ENCODE data around the gene TNPO3. TPM values are rescaled to one million over a fixed set of nuclear protein-coding genes. Genes with fewer than 3 reads are reported as not detected.
"Not testable (repeated sequence)": the region's sequence is repeated elsewhere in the genome, so short reads cannot be mapped to it uniquely, and the experiment has no call there.

Gene TNPO3
- total RNA-seq, 1 experiment from 2014 or later: 57.0 TPM

DNA sequence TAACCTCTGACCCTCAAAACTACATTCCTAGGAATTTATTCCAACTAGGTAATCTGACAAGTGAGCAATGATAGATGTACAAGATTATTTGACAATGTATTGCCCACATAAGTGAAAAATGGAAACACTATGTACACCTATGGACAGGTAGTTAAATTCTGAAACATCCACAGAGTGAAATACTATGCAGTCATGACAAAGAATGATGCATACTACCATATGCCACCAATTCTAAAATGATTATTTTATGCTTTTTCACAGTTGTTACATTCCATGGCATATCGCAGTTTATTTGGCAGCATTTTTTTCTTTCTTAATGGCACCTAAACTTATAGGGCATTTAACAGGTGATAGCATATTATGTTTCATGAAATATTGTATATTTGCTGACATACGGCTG, 20.1 kb upstream of the TNPO3 start:
- no peaks in the 10 kb centered on the region for H3K9me3 ChIP-seq (ENCODE audit: low read length)
- no peak overlapping the region for H3K4me3 ChIP-seq (ENCODE audit: low read length)
- H4K20me1 ChIP-seq (ENCODE audit: insufficient read depth, low read depth, low read length): no peaks in the 10 kb centered on the region
- no peak overlapping the region for H2AFZ ChIP-seq (ENCODE audit: low read length)
- no peaks in the 10 kb centered on the region for H3K4me1 ChIP-seq (ENCODE audit: low read length)
- H3K9me2 ChIP-seq (replicated peaks; ENCODE audit: insufficient read depth, low read length): no peaks in the 10 kb centered on the region
- H3K4me2 ChIP-seq (ENCODE audit: low read depth, low read length, poor library complexity, severe bottlenecking): no peak overlapping the region
- H3K79me2 ChIP-seq (ENCODE audit: low read length): no peaks in the 10 kb centered on the region
- H3K27ac ChIP-seq (ENCODE audit: low read length): no peak overlapping the region
- H3K9ac ChIP-seq (ENCODE audit: low read length): no peak overlapping the region
- H3K36me3 ChIP-seq (ENCODE audit: insufficient read depth, low read length): no peaks in the 10 kb centered on the region
- no peak for DNase-seq
- no peaks in the 10 kb centered on the region for H3K27me3 ChIP-seq (ENCODE audit: low read length)

DNA sequence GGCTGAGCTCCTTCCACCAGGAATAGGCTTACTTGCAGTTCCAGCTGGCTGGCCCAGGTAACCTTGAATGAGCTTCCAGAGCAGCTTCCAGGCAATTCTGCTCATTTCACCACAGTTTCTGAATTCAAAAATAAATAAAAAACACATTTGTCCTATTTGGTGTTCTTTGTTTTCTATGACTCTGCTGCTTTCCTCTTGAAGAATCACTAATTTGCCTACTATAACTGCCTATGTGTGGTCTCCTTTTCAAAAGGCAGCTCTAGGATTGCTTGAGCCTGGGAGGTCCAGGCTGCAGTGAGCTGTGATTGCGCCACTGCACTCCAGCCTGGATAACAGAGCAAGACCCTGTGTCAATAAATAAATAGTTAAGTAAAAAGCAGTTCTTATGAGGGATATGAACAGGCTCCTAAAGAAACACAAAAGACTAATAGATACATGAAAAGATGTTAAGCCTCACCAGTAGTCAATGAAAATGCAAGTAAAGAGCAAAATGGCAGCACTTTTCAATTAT, 19.5 kb upstream of the TNPO3 start:
- H3K9me2 ChIP-seq (replicated peaks; ENCODE audit: insufficient read depth, low read length): no peaks in the 10 kb centered on the region
- no peaks in the 10 kb centered on the region for H3K9me3 ChIP-seq (ENCODE audit: low read length)
- no peaks in the 10 kb centered on the region for H3K79me2 ChIP-seq (ENCODE audit: low read length)
- H3K4me3 ChIP-seq (ENCODE audit: low read length): no peak overlapping the region
- no peak for DNase-seq
- no peak overlapping the region for H3K9ac ChIP-seq (ENCODE audit: low read length)
- no peaks in the 10 kb centered on the region for H4K20me1 ChIP-seq (ENCODE audit: insufficient read depth, low read depth, low read length)
- H3K27ac ChIP-seq (ENCODE audit: low read length): no peak overlapping the region
- H3K4me2 ChIP-seq (ENCODE audit: low read depth, low read length, poor library complexity, severe bottlenecking): no peak overlapping the region
- no peaks in the 10 kb centered on the region for H3K4me1 ChIP-seq (ENCODE audit: low read length)
- no peaks in the 10 kb centered on the region for H3K36me3 ChIP-seq (ENCODE audit: insufficient read depth, low read length)
- no peak overlapping the region for H2AFZ ChIP-seq (ENCODE audit: low read length)
- H3K27me3 ChIP-seq (ENCODE audit: low read length): no peaks in the 10 kb centered on the region

DNA sequence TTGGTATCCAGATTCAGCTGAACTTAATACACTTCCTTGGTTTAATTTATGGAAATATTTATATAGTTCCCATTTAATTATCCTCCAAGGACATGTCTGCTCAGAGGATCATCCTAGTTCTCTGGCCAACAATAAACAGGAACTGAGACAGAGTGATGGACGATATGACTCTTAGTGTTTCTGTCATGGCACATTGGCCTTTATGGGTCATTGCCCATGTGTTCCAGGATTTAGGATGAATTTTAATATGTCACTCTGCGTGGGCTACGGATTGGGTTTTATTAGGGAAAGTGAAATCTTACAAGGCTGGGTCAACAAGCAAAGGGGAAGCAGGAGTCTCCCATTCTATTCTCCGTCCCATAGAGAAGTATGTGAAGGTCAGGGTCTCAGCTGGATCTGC, 18.8 kb upstream of the TNPO3 start:
- H3K9me2 ChIP-seq (replicated peaks; ENCODE audit: insufficient read depth, low read length): no peaks in the 10 kb centered on the region
- H3K36me3 ChIP-seq (ENCODE audit: insufficient read depth, low read length): no peaks in the 10 kb centered on the region
- H3K79me2 ChIP-seq (ENCODE audit: low read length): no peaks in the 10 kb centered on the region
- H3K4me3 ChIP-seq (ENCODE audit: low read length): no peak overlapping the region
- H3K9me3 ChIP-seq (ENCODE audit: low read length): no peaks in the 10 kb centered on the region
- no peak for DNase-seq
- no peak overlapping the region for H3K27ac ChIP-seq (ENCODE audit: low read length)
- H3K4me2 ChIP-seq (ENCODE audit: low read depth, low read length, poor library complexity, severe bottlenecking): no peak overlapping the region
- no peak overlapping the region for H3K9ac ChIP-seq (ENCODE audit: low read length)
- H3K27me3 ChIP-seq (ENCODE audit: low read length): no peaks in the 10 kb centered on the region
- no peaks in the 10 kb centered on the region for H3K4me1 ChIP-seq (ENCODE audit: low read length)
- H4K20me1 ChIP-seq (ENCODE audit: insufficient read depth, low read depth, low read length): no peaks in the 10 kb centered on the region
- H2AFZ ChIP-seq (ENCODE audit: low read length): no peak overlapping the region

DNA sequence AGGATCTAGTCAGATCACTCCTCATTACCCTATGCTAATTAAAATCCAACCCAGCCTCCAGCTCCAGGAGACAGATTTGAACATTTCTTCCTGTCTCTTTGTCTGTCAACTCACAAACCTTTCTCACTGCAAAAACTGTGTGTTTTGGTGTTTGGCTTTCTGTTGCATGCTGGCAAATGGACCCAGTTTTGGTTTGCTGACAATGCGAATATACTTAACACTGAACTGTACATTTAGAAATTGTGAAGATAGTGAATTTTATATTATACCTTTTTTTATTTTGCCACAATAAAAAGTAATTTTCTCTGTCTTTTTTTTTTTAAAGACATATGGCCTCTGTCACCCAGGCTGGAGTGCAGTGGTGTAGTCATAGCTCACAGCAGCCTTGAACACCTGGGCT, 18.3 kb upstream of the TNPO3 start:
- no peaks in the 10 kb centered on the region for H3K9me2 ChIP-seq (replicated peaks; ENCODE audit: insufficient read depth, low read length)
- no peak overlapping the region for H3K9ac ChIP-seq (ENCODE audit: low read length)
- H3K9me3 ChIP-seq (ENCODE audit: low read length): no peaks in the 10 kb centered on the region
- no peak overlapping the region for H3K27ac ChIP-seq (ENCODE audit: low read length)
- no peaks in the 10 kb centered on the region for H3K27me3 ChIP-seq (ENCODE audit: low read length)
- no peak for DNase-seq
- H4K20me1 ChIP-seq (ENCODE audit: insufficient read depth, low read depth, low read length): no peaks in the 10 kb centered on the region
- H3K79me2 ChIP-seq (ENCODE audit: low read length): no peaks in the 10 kb centered on the region
- H3K36me3 ChIP-seq (ENCODE audit: insufficient read depth, low read length): no peaks in the 10 kb centered on the region
- no peaks in the 10 kb centered on the region for H3K4me1 ChIP-seq (ENCODE audit: low read length)
- H3K4me2 ChIP-seq (ENCODE audit: low read depth, low read length, poor library complexity, severe bottlenecking): no peak overlapping the region
- H3K4me3 ChIP-seq (ENCODE audit: low read length): no peak overlapping the region
- no peak overlapping the region for H2AFZ ChIP-seq (ENCODE audit: low read length)

DNA sequence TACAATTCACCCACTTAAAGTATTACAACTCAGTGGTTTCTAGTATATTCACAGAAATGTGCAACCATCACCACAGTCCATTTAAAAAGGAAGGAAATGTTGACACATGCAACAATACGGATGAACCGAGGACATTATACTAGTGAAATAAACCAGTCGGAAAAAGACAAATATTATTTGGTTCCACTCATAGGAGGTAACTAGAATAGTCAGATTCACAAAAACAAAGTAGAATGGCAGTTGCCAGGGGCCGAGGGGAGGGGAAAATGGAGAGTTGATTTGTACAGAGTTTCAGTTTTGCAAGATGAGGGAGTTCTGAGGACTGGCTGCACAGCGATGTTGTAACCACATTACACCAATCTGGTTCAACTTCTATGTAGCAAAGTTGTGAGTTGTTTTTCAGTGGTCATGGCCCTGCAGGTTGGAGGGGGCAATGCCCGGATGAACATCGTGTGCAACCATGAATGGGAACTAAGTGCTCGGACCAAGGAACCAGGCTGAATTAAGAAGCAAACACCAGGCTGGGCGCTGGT, 17.6 kb upstream of the TNPO3 start:
- DNase-seq: no peak
- H3K9me2 ChIP-seq (replicated peaks; ENCODE audit: insufficient read depth, low read length): no peaks in the 10 kb centered on the region
- H3K27ac ChIP-seq (ENCODE audit: low read length): no peak overlapping the region
- H3K9me3 ChIP-seq (ENCODE audit: low read length): no peaks in the 10 kb centered on the region
- no peaks in the 10 kb centered on the region for H3K4me1 ChIP-seq (ENCODE audit: low read length)
- no peaks in the 10 kb centered on the region for H3K27me3 ChIP-seq (ENCODE audit: low read length)
- H3K79me2 ChIP-seq (ENCODE audit: low read length): no peaks in the 10 kb centered on the region
- no peak overlapping the region for H3K4me3 ChIP-seq (ENCODE audit: low read length)
- H2AFZ ChIP-seq (ENCODE audit: low read length): no peak overlapping the region
- H4K20me1 ChIP-seq (ENCODE audit: insufficient read depth, low read depth, low read length): no peaks in the 10 kb centered on the region
- no peak overlapping the region for H3K9ac ChIP-seq (ENCODE audit: low read length)
- no peak overlapping the region for H3K4me2 ChIP-seq (ENCODE audit: low read depth, low read length, poor library complexity, severe bottlenecking)
- no peaks in the 10 kb centered on the region for H3K36me3 ChIP-seq (ENCODE audit: insufficient read depth, low read length)

DNA sequence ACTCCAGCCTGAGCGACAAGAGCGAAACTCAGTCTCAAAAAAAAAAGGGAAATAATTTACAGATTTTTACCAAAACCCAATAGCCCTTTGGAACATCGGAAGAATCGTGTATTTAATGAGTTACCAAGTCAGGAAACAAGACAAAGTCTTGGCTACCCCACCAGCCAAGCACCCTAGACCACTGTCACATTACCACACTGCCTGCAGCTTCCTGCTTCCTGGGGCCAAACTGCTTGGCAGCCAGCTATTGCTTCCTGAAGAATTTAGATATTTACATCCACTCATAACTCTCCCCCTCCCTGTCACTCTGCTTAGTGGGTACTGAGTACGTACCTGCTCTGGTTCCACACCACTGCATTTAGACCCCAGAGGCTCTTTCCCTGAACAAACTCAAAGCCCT, 14.1 kb upstream of the TNPO3 start:
- no peak overlapping the region for H3K9ac ChIP-seq (ENCODE audit: low read length)
- H3K9me3 ChIP-seq (ENCODE audit: low read length): no peaks in the 10 kb centered on the region
- H4K20me1 ChIP-seq (ENCODE audit: insufficient read depth, low read depth, low read length): no peaks in the 10 kb centered on the region
- no peaks in the 10 kb centered on the region for H3K27me3 ChIP-seq (ENCODE audit: low read length)
- no peak overlapping the region for H3K27ac ChIP-seq (ENCODE audit: low read length)
- H3K4me1 ChIP-seq (ENCODE audit: low read length): peaks cover 7% of the 10 kb centered on the region
- H3K9me2 ChIP-seq (replicated peaks; ENCODE audit: insufficient read depth, low read length): no peaks in the 10 kb centered on the region
- H2AFZ ChIP-seq (ENCODE audit: low read length): no peak overlapping the region
- no peak overlapping the region for H3K4me3 ChIP-seq (ENCODE audit: low read length)
- no peak for DNase-seq
- no peak overlapping the region for H3K4me2 ChIP-seq (ENCODE audit: low read depth, low read length, poor library complexity, severe bottlenecking)
- H3K79me2 ChIP-seq (ENCODE audit: low read length): no peaks in the 10 kb centered on the region
- H3K36me3 ChIP-seq (ENCODE audit: insufficient read depth, low read length): no peaks in the 10 kb centered on the region

DNA sequence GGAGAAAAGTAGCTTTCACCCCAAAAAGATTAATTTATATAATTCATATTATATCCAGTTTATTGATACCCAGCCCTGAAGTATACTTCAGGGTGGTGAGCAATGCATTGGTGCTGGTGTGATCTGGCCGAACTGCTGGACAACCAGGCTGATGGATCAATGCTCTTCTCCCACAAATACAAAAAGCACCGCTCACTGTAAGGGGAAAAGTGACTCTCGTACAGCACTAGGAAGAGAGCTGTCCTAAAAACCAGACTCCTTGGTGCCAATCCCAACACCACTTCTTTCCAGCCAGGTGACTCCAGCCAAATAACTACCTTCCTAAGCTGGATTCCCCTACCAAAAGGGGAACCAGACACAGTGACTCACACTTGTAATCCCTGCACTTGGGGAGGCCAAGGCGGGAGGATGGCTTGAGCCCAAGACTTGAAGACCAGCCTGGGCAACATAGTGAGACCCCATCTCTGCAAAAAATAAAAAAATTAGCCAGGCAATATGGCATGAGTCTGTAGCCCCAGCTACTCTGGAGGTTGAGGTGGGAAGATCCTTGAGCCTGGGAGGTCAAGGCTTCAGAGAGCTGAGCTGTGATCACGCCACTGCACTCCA, 13.1 kb upstream of the TNPO3 start:
- Histone ChIP-seq H3K79me2 (ENCODE audit: low read length) (no peaks in the 10 kb centered on the region), H3K27ac (ENCODE audit: low read length) (no peak overlapping the region), H3K4me3 (ENCODE audit: low read length) (no peak overlapping the region), H2AFZ (ENCODE audit: low read length) (no peak overlapping the region), H3K9ac (ENCODE audit: low read length) (no peak overlapping the region), H3K27me3 (ENCODE audit: low read length) (no peaks in the 10 kb centered on the region), H3K9me2 (replicated peaks; ENCODE audit: insufficient read depth, low read length) (no peaks in the 10 kb centered on the region), H3K4me2 (ENCODE audit: low read depth, low read length, poor library complexity, severe bottlenecking) (no peak overlapping the region), H3K9me3 (ENCODE audit: low read length) (no peaks in the 10 kb centered on the region), H3K4me1 (ENCODE audit: low read length) (peaks cover 7% of the 10 kb centered on the region), H3K36me3 (ENCODE audit: insufficient read depth, low read length) (no peaks in the 10 kb centered on the region), H4K20me1 (ENCODE audit: insufficient read depth, low read depth, low read length) (no peaks in the 10 kb centered on the region)
- no peak for DNase-seq

DNA sequence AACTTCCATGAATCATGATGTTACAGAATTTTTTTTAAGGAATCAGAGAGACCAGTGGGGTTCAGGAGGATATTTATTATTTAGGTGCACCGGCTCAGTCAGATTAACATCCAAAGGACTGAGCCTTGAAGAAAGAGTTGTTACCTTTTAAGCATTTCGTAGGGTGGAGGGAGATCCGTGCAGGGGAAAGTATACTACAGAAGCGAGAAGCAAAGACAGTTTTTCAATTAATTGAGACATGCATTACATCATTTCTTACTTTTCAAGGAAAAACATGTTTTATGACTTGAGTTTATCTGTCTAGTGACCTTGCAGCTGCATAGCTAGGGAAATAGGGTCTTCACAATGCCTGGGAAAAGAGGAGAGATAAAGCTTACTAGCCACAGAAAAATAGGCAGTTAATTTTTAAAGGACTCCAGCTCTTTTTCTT, 12.2 kb upstream of the TNPO3 start:
- not testable (repeated sequence) for H3K4me2 ChIP-seq (ENCODE audit: low read depth, low read length, poor library complexity, severe bottlenecking); H3K27me3 ChIP-seq (ENCODE audit: low read length); H3K27ac ChIP-seq (ENCODE audit: low read length); H3K79me2 ChIP-seq (ENCODE audit: low read length); H3K9me2 ChIP-seq (replicated peaks; ENCODE audit: insufficient read depth, low read length); H2AFZ ChIP-seq (ENCODE audit: low read length); DNase-seq; H3K4me3 ChIP-seq (ENCODE audit: low read length); H3K9ac ChIP-seq (ENCODE audit: low read length); H3K9me3 ChIP-seq (ENCODE audit: low read length); H3K36me3 ChIP-seq (ENCODE audit: insufficient read depth, low read length); H3K4me1 ChIP-seq (ENCODE audit: low read length); H4K20me1 ChIP-seq (ENCODE audit: insufficient read depth, low read depth, low read length)
